Keratinocyte (primary cell): Measurements from ENCODE around the gene COL13A1. TPM values are rescaled to one million over a fixed set of nuclear protein-coding genes. Genes with fewer than 3 reads are reported as not detected.

Source experiments
- DNase-seq: peaks from one replicate; pipeline ENCODE4 v3.0.0-alpha.2; 2011; ENCODE audit warnings: low read depth, missing footprints, low spot score
- FAIRE-seq: peaks from 2 replicates; lab custom pipeline; 2011; peaks lifted over from hg19 to GRCh38; lab: Jason Lieb, UNC
- H2AFZ ChIP-seq: 2 replicates; pipeline ENCODE4 v1.6.0; 2012; ENCODE audit warnings: low read length, control low read depth, inconsistent platforms; ENCODE audit not compliant: control insufficient read depth
- H3K27ac ChIP-seq: 2 replicates; pipeline ENCODE4 v1.5.1; 2011; ENCODE audit warnings: low read length; ENCODE audit not compliant: control insufficient read depth, insufficient read depth
- H3K27me3 ChIP-seq: 3 replicates; pipeline ENCODE4 v1.6.0; 2011; ENCODE audit warnings: low read length; ENCODE audit not compliant: control insufficient read depth, insufficient read depth; ENCODE audit errors: extremely low read depth
- H3K36me3 ChIP-seq, 2 experiments: 2 replicates in 1 of 2; 3 replicates in 1 of 2; pipeline ENCODE4 v1.5.1; 2011; ENCODE audit warnings: low read length in 2 of 2, mild to moderate bottlenecking in 1 of 2; ENCODE audit not compliant: control insufficient read depth in 2 of 2, insufficient read depth in 2 of 2; ENCODE audit errors: extremely low read depth in 1 of 2
- H3K4me1 ChIP-seq: 3 replicates; pipeline ENCODE4 v1.5.1; 2011; ENCODE audit warnings: low read length; ENCODE audit not compliant: control insufficient read depth, insufficient read depth; ENCODE audit errors: extremely low read depth
- H3K4me2 ChIP-seq: 3 replicates; pipeline ENCODE4 v1.6.0; 2011; ENCODE audit warnings: low read depth, low read length; ENCODE audit not compliant: control insufficient read depth, insufficient read depth; ENCODE audit errors: extremely low read depth
- H3K4me3 ChIP-seq, 3 experiments: fragments of 200-600 bp in 1 of 3; sonication (generic) in 1 of 3; 2 replicates in 2 of 3; 3 replicates in 1 of 3; pipeline ENCODE4 v1.5.1; 2011 to 2016; ENCODE audit warnings: low read length in 3 of 3, mild to moderate bottlenecking in 3 of 3, control low read depth in 2 of 3, inconsistent platforms in 1 of 3, low read depth in 1 of 3, mixed read lengths in 1 of 3, mixed run types in 1 of 3, moderate library complexity in 1 of 3; ENCODE audit not compliant: control insufficient read depth in 2 of 3, insufficient read depth in 2 of 3; ENCODE audit errors: extremely low read depth in 1 of 3
- H3K79me2 ChIP-seq: 2 replicates; pipeline ENCODE4 v1.6.0; 2012; ENCODE audit warnings: low read length; ENCODE audit not compliant: control insufficient read depth, insufficient read depth
- H3K9ac ChIP-seq: 3 replicates; pipeline ENCODE4 v1.6.0; 2011; ENCODE audit warnings: low read length; ENCODE audit not compliant: control insufficient read depth, insufficient read depth; ENCODE audit errors: extremely low read depth
- H3K9me1 ChIP-seq: 3 replicates; pipeline ENCODE4 v1.6.0; 2011; ENCODE audit warnings: low read length; ENCODE audit not compliant: control insufficient read depth, insufficient read depth; ENCODE audit errors: extremely low read depth
- H3K9me3 ChIP-seq: 2 replicates; pipeline ENCODE4 v1.5.1; 2012; ENCODE audit warnings: low read depth, low read length; ENCODE audit not compliant: control insufficient read depth
- H4K20me1 ChIP-seq: 3 replicates; pipeline ENCODE4 v1.6.0; 2011; ENCODE audit warnings: low read length; ENCODE audit not compliant: control insufficient read depth, insufficient read depth; ENCODE audit errors: extremely low read depth
- EZH2 ChIP-seq: IDR thresholded peaks from one replicate; pipeline ENCODE4 v1.6.1; 2012; ENCODE audit warnings: inconsistent platforms, mild to moderate bottlenecking, low read length, moderate library complexity
- dilution Hi-C: fragments of 300-500 bp; cut with MboI; formaldehyde crosslinking; loops from one replicate; pipeline ENCODE4 v1.7.0; 2020; ENCODE audit warnings: low sequenced_read_pairs; ENCODE audit not compliant: extremely low pct_ligation_motif_present
- polyA plus RNA-seq, 5 experiments: library from polyadenylated mRNA; depleted of rRNA in 3 of 5; stranded (reverse) in 3 of 5; stranded (forward) in 1 of 5; unstranded in 1 of 5; fragments of >200 nt; gene quantifications; 1 replicate in 1 of 5; 2 replicates in 3 of 5; 3 replicates in 1 of 5; pipeline versions ENCODE4 v1.2.1 to v1.2.3, GENCODE V29; 2011 to 2012; ENCODE audit warnings: missing spikeins in 2 of 5, low read depth in 1 of 5, low replicate concordance in 1 of 5
- TF ChIP-seq, protein P1 (sequence below), 3 experiments: IDR thresholded peaks in 1 of 3; conservative IDR thresholded peaks in 1 of 3; optimal IDR thresholded peaks in 1 of 3; 2 replicates in 2 of 3; 3 replicates in 1 of 3; pipeline versions ENCODE3 to v1.5.1; 2011; ENCODE audit warnings: low read length in 3 of 3, mild to moderate bottlenecking in 3 of 3, moderate library complexity in 2 of 3, control low read depth in 1 of 3, inconsistent platforms in 1 of 3; ENCODE audit not compliant: insufficient read depth in 2 of 3; ENCODE audit errors: extremely low read depth in 1 of 3

COL13A1 gene
- polyA plus RNA-seq, 1 donor (not counting 4 experiments of a cell fraction or from before 2014, with no cell fraction given): 1.5 TPM

DNA sequence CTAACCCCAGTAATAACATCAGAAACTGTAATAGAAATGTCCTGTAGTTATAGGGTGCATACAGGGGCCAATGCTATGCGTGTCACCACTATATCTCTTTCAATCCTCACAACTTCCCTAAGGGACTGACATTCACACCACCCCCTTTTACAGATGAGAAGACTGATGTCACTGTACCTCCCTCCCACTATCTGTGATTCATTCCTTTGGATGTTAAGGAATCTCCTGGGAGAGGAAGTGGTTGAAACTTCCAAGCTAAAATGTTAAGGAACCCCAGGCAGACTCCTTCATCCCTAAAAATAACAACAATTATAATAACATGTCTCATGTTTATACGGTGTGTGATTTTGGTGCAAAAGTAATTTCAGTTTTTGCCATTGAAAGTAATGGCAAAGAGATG is 5.4 kb downstream of the COL13A1 start:
- FAIRE-seq (peak; percentile 94), DNase-seq (peak; percentile 41)
- Histone ChIP-seq H3K36me3 (no peaks in the 10 kb centered on the region), H4K20me1 (no peaks in the 10 kb centered on the region), H3K4me2 (peak overlapping the region; percentile 68), H3K9ac (no peak overlapping the region), H3K79me2 (no peaks in the 10 kb centered on the region), H3K4me3 (no peak overlapping the region), H2AFZ (no peak overlapping the region), H3K27me3 (no peaks in the 10 kb centered on the region), H3K4me1 (peaks cover 20% of the 10 kb centered on the region), H3K27ac (peak overlapping the region; percentile 56), H3K9me1 (no peaks in the 10 kb centered on the region), H3K9me3 (no peaks in the 10 kb centered on the region)
- dilution Hi-C loops: no loop called here
- TF ChIP-seq, protein P1, sequence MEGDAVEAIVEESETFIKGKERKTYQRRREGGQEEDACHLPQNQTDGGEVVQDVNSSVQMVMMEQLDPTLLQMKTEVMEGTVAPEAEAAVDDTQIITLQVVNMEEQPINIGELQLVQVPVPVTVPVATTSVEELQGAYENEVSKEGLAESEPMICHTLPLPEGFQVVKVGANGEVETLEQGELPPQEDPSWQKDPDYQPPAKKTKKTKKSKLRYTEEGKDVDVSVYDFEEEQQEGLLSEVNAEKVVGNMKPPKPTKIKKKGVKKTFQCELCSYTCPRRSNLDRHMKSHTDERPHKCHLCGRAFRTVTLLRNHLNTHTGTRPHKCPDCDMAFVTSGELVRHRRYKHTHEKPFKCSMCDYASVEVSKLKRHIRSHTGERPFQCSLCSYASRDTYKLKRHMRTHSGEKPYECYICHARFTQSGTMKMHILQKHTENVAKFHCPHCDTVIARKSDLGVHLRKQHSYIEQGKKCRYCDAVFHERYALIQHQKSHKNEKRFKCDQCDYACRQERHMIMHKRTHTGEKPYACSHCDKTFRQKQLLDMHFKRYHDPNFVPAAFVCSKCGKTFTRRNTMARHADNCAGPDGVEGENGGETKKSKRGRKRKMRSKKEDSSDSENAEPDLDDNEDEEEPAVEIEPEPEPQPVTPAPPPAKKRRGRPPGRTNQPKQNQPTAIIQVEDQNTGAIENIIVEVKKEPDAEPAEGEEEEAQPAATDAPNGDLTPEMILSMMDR (optimal IDR thresholded peaks at IDR 0.05 in 1 of 3, IDR thresholded peaks at IDR 0.05 in 1 of 3, conservative IDR thresholded peaks at IDR 0.05 in 1 of 3; ENCODE audit: extremely low read depth in 1 of 3, insufficient read depth in 2 of 3, low read length in 3 of 3): no peak
- TF ChIP-seq EZH2: no peak

DNA sequence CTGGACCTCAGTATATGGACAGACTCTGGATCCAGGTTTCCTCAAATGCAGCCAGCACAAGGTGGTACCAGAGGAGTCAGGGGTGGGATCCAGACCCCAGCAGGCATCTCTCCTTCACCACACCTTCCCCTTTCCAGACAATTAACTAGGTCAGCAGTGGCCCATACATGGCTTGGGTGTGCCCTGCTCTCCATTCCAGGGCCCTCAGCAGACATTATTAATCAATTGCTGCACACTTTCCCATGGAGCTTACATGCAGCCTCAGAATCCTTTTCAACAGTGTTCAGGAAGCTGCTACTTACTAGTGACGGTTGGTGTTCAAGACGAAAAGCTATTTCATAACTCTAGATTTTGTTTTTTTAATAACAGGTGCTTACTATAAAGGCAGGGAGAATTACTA is 6.0 kb downstream of the COL13A1 start:
- Histone ChIP-seq H3K4me3 (no peak overlapping the region), H3K4me1 (peaks cover 20% of the 10 kb centered on the region), H2AFZ (no peak overlapping the region), H3K9ac (no peak overlapping the region), H3K4me2 (peak overlapping the region; percentile 68), H3K27ac (peak overlapping the region; percentile 56), H3K79me2 (no peaks in the 10 kb centered on the region), H3K36me3 (no peaks in the 10 kb centered on the region), H3K27me3 (no peaks in the 10 kb centered on the region), H3K9me3 (no peaks in the 10 kb centered on the region), H3K9me1 (no peaks in the 10 kb centered on the region), H4K20me1 (no peaks in the 10 kb centered on the region)
- TF ChIP-seq, protein P1 (optimal IDR thresholded peaks at IDR 0.05 in 1 of 3, IDR thresholded peaks at IDR 0.05 in 1 of 3, conservative IDR thresholded peaks at IDR 0.05 in 1 of 3; ENCODE audit: extremely low read depth in 1 of 3, insufficient read depth in 2 of 3, low read length in 3 of 3): no peak
- TF ChIP-seq EZH2: no peak
- dilution Hi-C loops: no loop called here
- FAIRE-seq (peak; percentile 87), DNase-seq (no peak)
